GM23248 (cell line): ENCODE measurements around the gene OTOA.

ENCODE experiments used
- EZH2 ChIP-seq: fragments of 200-600 bp; sonication (generic); IDR thresholded peaks from 2 replicates; pipeline ENCODE4 v1.6.1; 2018; ENCODE audit warnings: antibody characterized with exemption, mild to moderate bottlenecking; ENCODE audit not compliant: insufficient read depth, poor library complexity, severe bottlenecking
- EZH2phosphoT487 ChIP-seq: fragments of 200-600 bp; sonication (generic); IDR thresholded peaks from 2 replicates; pipeline ENCODE4 v1.6.1; 2018; ENCODE audit warnings: antibody characterized with exemption, moderate library complexity, mild to moderate bottlenecking, low read depth; ENCODE audit not compliant: insufficient read depth

GRCh38 chr16:21694609-21695008 is 30.8 kb downstream of the OTOA start:
- TF ChIP-seq EZH2: no peak
- TF ChIP-seq EZH2phosphoT487: no peak
